ENCODE results near the gene CFAP210.
"Not testable (repeated sequence)": the region's sequence is repeated elsewhere in the genome, so short reads cannot be mapped to it uniquely, and the experiment has no call there.

The CFAP210 gene

GRCh38 chr2:169613876-169614275 is 80.3 kb downstream of the CFAP210 start:
- no peak for DNase-seq
- Mint-ChIP-seq H3K4me1 (no peaks in the 10 kb centered on the region), H3K27ac (no peak overlapping the region), H3K9me3 (peaks cover 44% of the 10 kb centered on the region), H3K27me3 (ENCODE audit: low read depth, poor library complexity) (no peaks in the 10 kb centered on the region), H3K36me3 (ENCODE audit: low read depth) (peaks cover 98% of the 10 kb centered on the region), H3K4me3 (no peak overlapping the region)
- TF ChIP-seq, protein P1, sequence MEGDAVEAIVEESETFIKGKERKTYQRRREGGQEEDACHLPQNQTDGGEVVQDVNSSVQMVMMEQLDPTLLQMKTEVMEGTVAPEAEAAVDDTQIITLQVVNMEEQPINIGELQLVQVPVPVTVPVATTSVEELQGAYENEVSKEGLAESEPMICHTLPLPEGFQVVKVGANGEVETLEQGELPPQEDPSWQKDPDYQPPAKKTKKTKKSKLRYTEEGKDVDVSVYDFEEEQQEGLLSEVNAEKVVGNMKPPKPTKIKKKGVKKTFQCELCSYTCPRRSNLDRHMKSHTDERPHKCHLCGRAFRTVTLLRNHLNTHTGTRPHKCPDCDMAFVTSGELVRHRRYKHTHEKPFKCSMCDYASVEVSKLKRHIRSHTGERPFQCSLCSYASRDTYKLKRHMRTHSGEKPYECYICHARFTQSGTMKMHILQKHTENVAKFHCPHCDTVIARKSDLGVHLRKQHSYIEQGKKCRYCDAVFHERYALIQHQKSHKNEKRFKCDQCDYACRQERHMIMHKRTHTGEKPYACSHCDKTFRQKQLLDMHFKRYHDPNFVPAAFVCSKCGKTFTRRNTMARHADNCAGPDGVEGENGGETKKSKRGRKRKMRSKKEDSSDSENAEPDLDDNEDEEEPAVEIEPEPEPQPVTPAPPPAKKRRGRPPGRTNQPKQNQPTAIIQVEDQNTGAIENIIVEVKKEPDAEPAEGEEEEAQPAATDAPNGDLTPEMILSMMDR (IDR thresholded peaks at IDR 0.05): no peak

DNA sequence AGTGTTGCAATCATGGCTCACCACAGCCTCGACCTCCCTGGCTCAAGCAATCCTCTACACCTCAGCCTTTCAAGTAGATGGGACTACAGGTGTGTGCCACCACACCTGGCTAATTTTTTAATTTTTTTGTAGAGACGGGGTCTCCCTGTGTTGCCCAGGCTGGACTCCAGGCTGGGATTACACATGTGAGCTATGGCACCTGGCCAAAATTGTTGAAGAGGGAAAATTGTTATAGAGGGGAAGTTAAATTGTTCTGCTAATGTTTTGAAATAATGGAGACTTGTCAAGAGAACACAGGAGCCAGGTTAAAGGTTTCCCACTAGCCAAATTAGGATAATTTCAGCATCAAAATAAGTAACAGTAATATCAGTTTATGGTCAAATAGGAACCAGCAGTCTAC is 84.9 kb downstream of the CFAP210 start:
- peaks cover 91% of the 10 kb centered on the region for H3K36me3 Mint-ChIP-seq (ENCODE audit: low read depth)
- TF ChIP-seq, protein P1 (IDR thresholded peaks at IDR 0.05): no peak

DNA sequence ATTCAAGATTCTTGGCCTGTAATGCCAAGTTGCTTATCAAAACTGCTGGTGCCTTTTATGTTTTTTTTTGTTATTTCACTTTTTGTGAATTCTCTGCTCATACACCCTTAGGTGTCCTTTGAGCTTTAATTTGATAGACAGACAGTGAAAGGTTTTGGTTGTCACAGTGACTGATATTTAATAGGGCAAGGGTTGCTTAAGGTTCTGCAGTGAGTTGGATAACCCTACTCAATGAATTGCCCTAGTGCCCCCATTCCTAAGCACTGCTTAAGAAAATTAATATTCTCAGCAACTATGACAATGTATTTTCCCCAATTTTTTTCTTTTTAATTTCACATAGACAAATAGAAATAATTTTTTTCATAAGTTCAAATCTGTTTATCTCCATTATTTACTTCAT is 94.6 kb downstream of the CFAP210 start:
- Mint-ChIP-seq H3K9me3 (peaks cover 8% of the 10 kb centered on the region), H3K27me3 (ENCODE audit: low read depth, poor library complexity) (no peaks in the 10 kb centered on the region), H3K27ac (no peak overlapping the region), H3K4me1 (no peaks in the 10 kb centered on the region), H3K36me3 (ENCODE audit: low read depth) (peaks cover 47% of the 10 kb centered on the region), H3K4me3 (no peak overlapping the region)
- DNase-seq: no peak
- TF ChIP-seq, protein P1 (IDR thresholded peaks at IDR 0.05): no peak

More for the DNA sequence above, 84.9 kb downstream of the CFAP210 start:
- Mint-ChIP-seq H3K27ac (no peak overlapping the region), H3K27me3 (ENCODE audit: low read depth, poor library complexity) (no peaks in the 10 kb centered on the region), H3K9me3 (peaks cover 4% of the 10 kb centered on the region), H3K4me1 (no peaks in the 10 kb centered on the region), H3K4me3 (no peak overlapping the region)
- DNase-seq: no peak

- Mint-ChIP-seq H3K27me3 (ENCODE audit: low read depth, poor library complexity) (no peaks in the 10 kb centered on the region), H3K9me3 (peaks cover 8% of the 10 kb centered on the region), H3K27ac (no peak overlapping the region), H3K36me3 (ENCODE audit: low read depth) (peaks cover 44% of the 10 kb centered on the region), H3K4me1 (no peaks in the 10 kb centered on the region), H3K4me3 (no peak overlapping the region)
- TF ChIP-seq, protein P1 (IDR thresholded peaks at IDR 0.05): no peak
- no peak for DNase-seq
Measured at GRCh38 chr2:169598982-169599381, 95.2 kb downstream of the CFAP210 start.

GRCh38 chr2:169596546-169596945 is 97.7 kb downstream of the CFAP210 start:
- H3K4me1 Mint-ChIP-seq; H3K9me3 Mint-ChIP-seq; H3K27me3 Mint-ChIP-seq (ENCODE audit: low read depth, poor library complexity); H3K4me3 Mint-ChIP-seq; DNase-seq: not testable (repeated sequence)
- H3K36me3 Mint-ChIP-seq (ENCODE audit: low read depth): peaks cover 46% of the 10 kb centered on the region
- H3K27ac Mint-ChIP-seq: peak overlapping the region; percentile 71
